Tibial nerve (tissue), 4 donors: Measurements from ENCODE around the gene CLECL1. TPM values are rescaled to one million over a fixed set of nuclear protein-coding genes. Genes with fewer than 3 reads are reported as not detected.

ENCODE experiments used
- DNase-seq, 2 donors: peaks; one replicate each; pipeline ENCODE4 v3.0.0-alpha.2; 2019; ENCODE audit warnings: low spot score in 2 of 2
- H3K27ac ChIP-seq, 4 donors: fragments of 200-600 bp; sonication (generic) in 3 of 4; one replicate each; pipeline ENCODE4 v1.5.1; 2017 to 2019; ENCODE audit warnings: mild to moderate bottlenecking in 1 of 4
- H3K27me3 ChIP-seq, 2 donors: fragments of 200-600 bp; sonication (generic) in 1 of 2; one replicate each; pipeline versions ENCODE4 v1.5.1 to v1.6.0; 2017 to 2019
- H3K36me3 ChIP-seq, 3 donors: fragments of 200-600 bp; sonication (generic); one replicate each; pipeline ENCODE4 v1.5.1; 2018 to 2019
- H3K4me1 ChIP-seq, 4 donors: fragments of 200-600 bp; sonication (generic) in 3 of 4; one replicate each; pipeline ENCODE4 v1.5.1; 2017 to 2019
- H3K4me3 ChIP-seq, 4 donors: fragments of 200-600 bp; sonication (generic) in 3 of 4; one replicate each; pipeline ENCODE4 v1.5.1; 2017 to 2019; ENCODE audit warnings: mild to moderate bottlenecking in 1 of 4, moderate library complexity in 1 of 4
- H3K9me3 ChIP-seq, 4 donors: fragments of 200-600 bp; sonication (generic) in 3 of 4; one replicate each; pipeline ENCODE4 v1.5.1; 2017 to 2019
- EP300 ChIP-seq, 2 donors: sonication (generic); formaldehyde crosslinking; IDR thresholded peaks; one replicate each; pipeline ENCODE4 v1.6.1; 2017; ENCODE audit warnings: antibody characterized with exemption in 2 of 2, mild to moderate bottlenecking in 1 of 2
- POLR2A ChIP-seq, 2 donors: fragments of 450-650 bp; IDR thresholded peaks; one replicate each; pipeline ENCODE4 v1.6.1; 2017; ENCODE audit warnings: antibody characterized with exemption in 2 of 2, mild to moderate bottlenecking in 2 of 2, moderate library complexity in 2 of 2
- WGBS, 2 donors: methylation state at CpG; one replicate each; pipeline ENCODE4 v1.1.5; 2018; 5-methylcytosine and 5-hydroxymethylcytosine counted together
- total RNA-seq, 4 donors: library from RNA; depleted of rRNA; stranded (reverse); fragments of >200 nt; gene quantifications; one replicate each; pipeline ENCODE4 v1.1.0, GENCODE V29; 2016
- TF ChIP-seq, protein P1 (sequence below), 5 experiments: fragments of 200-600 bp in 3 of 5; fragments of 450-650 bp in 2 of 5; sonication (generic) in 3 of 5; IDR thresholded peaks; one replicate each; pipeline ENCODE4 v1.5.1; 2016 to 2019; ENCODE audit warnings: antibody characterized with exemption in 5 of 5, mild to moderate bottlenecking in 3 of 5, moderate library complexity in 2 of 5

Gene CLECL1
- total RNA-seq, 4 donors from 2014 or later = not detected

DNA sequence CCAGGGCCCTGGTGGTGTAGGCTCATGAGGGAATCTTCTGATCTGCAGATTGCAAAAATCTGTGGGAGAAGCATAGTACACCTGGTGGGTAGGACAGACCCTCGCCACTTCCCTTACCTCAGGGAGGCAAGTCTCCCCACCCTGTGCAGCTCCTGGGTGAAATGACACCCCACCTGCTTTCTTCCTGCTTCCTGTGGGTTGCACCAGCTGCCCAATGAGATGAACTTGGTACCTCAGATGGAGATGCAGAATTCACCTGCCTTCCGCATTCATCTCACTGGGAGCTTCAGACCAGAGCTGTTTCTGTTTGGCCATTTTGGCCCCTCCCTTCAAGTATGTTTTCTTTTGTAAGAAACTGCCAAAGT lies 58.7 kb downstream of the CLECL1 start:
- no peak overlapping the region for H3K4me3 ChIP-seq
- no peak for DNase-seq
- H3K4me1 ChIP-seq = peaks cover 0 to 11% (median 5%) of the 10 kb centered on the region in 4 donors
- H3K27ac ChIP-seq = no peak overlapping the region
- H3K36me3 ChIP-seq = peaks cover 0 to 54% (median 0%) of the 10 kb centered on the region in 3 donors
- WGBS, 2 donors = 88 to 98% methylated on average over 2 of the region's 2 CpGs
- H3K9me3 ChIP-seq = no peaks in the 10 kb centered on the region
- TF ChIP-seq POLR2A (IDR thresholded peaks at IDR 0.05) = no peak
- TF ChIP-seq EP300 (IDR thresholded peaks at IDR 0.05) = no peak
- TF ChIP-seq, protein P1, sequence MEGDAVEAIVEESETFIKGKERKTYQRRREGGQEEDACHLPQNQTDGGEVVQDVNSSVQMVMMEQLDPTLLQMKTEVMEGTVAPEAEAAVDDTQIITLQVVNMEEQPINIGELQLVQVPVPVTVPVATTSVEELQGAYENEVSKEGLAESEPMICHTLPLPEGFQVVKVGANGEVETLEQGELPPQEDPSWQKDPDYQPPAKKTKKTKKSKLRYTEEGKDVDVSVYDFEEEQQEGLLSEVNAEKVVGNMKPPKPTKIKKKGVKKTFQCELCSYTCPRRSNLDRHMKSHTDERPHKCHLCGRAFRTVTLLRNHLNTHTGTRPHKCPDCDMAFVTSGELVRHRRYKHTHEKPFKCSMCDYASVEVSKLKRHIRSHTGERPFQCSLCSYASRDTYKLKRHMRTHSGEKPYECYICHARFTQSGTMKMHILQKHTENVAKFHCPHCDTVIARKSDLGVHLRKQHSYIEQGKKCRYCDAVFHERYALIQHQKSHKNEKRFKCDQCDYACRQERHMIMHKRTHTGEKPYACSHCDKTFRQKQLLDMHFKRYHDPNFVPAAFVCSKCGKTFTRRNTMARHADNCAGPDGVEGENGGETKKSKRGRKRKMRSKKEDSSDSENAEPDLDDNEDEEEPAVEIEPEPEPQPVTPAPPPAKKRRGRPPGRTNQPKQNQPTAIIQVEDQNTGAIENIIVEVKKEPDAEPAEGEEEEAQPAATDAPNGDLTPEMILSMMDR (IDR thresholded peaks at IDR 0.05) = no peak
- no peaks in the 10 kb centered on the region for H3K27me3 ChIP-seq

DNA sequence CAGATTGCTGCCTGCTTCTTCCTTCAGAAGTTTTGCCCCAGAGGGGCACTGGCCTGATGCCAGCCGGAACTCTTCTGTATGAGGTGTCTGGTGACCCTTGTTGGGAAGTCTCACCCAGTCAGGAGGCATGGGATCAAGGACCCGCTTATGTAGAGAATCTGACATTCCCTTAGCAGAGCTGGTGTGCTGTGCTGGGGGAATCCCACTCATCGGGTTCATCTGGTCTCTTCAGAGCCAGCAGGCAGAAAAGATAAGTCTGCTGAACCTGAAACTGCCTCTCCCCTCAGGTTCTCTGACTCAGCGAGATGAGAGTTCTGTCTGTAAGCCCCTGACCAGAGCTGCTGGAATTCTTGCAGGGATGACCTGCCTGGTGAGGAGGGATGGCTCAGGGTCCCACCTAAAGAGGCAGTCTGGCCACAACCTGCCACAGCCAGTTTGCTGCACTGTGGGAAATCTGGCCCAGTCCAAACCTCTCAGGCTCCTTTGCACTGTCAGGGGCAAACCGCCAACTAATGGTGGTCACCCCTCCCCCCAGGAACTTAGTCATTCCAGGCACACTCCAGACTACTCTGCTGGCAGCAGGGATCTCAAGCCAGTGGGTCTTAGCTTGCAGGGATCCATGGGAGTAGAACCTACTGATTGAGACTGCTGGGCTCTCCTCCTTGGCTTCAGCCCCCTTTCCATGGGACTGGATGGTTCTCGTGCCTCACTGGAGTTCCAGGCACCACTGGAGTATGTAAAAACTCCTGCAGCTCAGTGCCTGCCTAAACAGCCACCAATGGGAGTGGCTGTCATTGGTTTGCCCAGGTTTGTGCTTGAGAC lies 59.3 kb downstream of the CLECL1 start:
- DNase-seq = no peak

More for the DNA sequence above, 59.3 kb downstream of the CLECL1 start:
- Histone ChIP-seq H3K9me3 (no peaks in the 10 kb centered on the region), H3K4me1 (peaks cover 0 to 11% (median 5%) of the 10 kb centered on the region in 4 donors), H3K27ac (no peak overlapping the region), H3K27me3 (no peaks in the 10 kb centered on the region), H3K4me3 (no peak overlapping the region), H3K36me3 (peaks cover 0 to 53% (median 0%) of the 10 kb centered on the region in 3 donors)
- 51 to 69% methylated on average over 5 to 6 of the region's 6 CpGs for WGBS, 2 donors
- TF ChIP-seq EP300 (IDR thresholded peaks at IDR 0.05) (no peak), POLR2A (IDR thresholded peaks at IDR 0.05) (no peak)
- TF ChIP-seq, protein P1 (IDR thresholded peaks at IDR 0.05) = no peak

Other genes with a start within 250 kb of the CLECL1 start
- gene KLRB1, start 125.2 kb downstream of the CLECL1 start, total RNA-seq = under 1 TPM in 2 of 4 donors, not detected in 2; 0.59 to 0.84 TPM
- 10 to 100 TPM in 3 of 4 donors, 1 to 10 TPM in 1; 9.6 to 19.0 (median 13.2) TPM for gene CLEC2D, start 63.4 kb downstream of the CLECL1 start, total RNA-seq
- 10 to 100 TPM in 1 of 4 donors, 1 to 10 TPM in 3; 4.2 to 13.5 (median 7.4) TPM for gene CD69, start 27.8 kb upstream of the CLECL1 start, total RNA-seq
- gene KLRF1, start 94.4 kb upstream of the CLECL1 start, total RNA-seq = 1 to 10 TPM in 1 of 4 donors, under 1 TPM in 1, not detected in 2; 0.78 to 1.7 TPM
- 10 to 100 TPM; 15.3 to 40.4 (median 22.7) TPM for gene CLEC2B, start 136.3 kb upstream of the CLECL1 start, total RNA-seq
- not detected for gene KLRF2, start 148.4 kb upstream of the CLECL1 start, total RNA-seq
- gene CLEC2A, start 199.3 kb upstream of the CLECL1 start, total RNA-seq = not detected
- gene CLEC12A, start 238.3 kb upstream of the CLECL1 start, total RNA-seq = 1 to 10 TPM in 1 of 4 donors, under 1 TPM in 2, not detected in 1; 0.22 to 6.1 (median 0.78) TPM